ENCODE results near the gene SHISA4. TPM values are rescaled to one million over a fixed set of nuclear protein-coding genes. Genes with fewer than 3 reads are reported as not detected.
"Not testable (repeated sequence)": the region's sequence is repeated elsewhere in the genome, so short reads cannot be mapped to it uniquely, and the experiment has no call there.

SHISA4 gene
- total RNA-seq, 1 experiment from 2014 or later: 6.3 TPM

GRCh38 chr1:201899683-201900429 is 11.2 kb downstream of the SHISA4 start (continued):
- TF ChIP-seq ATF6 (CRISPR knock-in tag; IDR thresholded peaks at IDR 0.05) (no peak), ZNF219 (CRISPR knock-in tag; IDR thresholded peaks at IDR 0.05; ENCODE audit: borderline replicate concordance) (no peak)

- DNase-seq (ENCODE audit: low spot score): no peak
- CTCF ChIA-PET: no interaction called here
- Mint-ChIP-seq H3K27ac (no peak overlapping the region), H3K36me3 (no peaks in the 10 kb centered on the region), H3K9me3 (no peaks in the 10 kb centered on the region), H3K27me3 (ENCODE audit: low read depth) (peaks cover 4% of the 10 kb centered on the region), H3K4me3 (no peak overlapping the region), H3K4me1 (peaks cover 10% of the 10 kb centered on the region)
- no peak for TF ChIP-seq CREB1 (CRISPR knock-in tag; IDR thresholded peaks at IDR 0.05)
- no peak for TF ChIP-seq RELA (CRISPR knock-in tag; IDR thresholded peaks at IDR 0.05; ENCODE audit: borderline replicate concordance)
- no peak for TF ChIP-seq ATF2 (CRISPR knock-in tag; IDR thresholded peaks at IDR 0.05; ENCODE audit: borderline replicate concordance, low read depth)
- no peak for TF ChIP-seq JUN (CRISPR knock-in tag; IDR thresholded peaks at IDR 0.05)
- no peak for TF ChIP-seq ATF6 (CRISPR knock-in tag; IDR thresholded peaks at IDR 0.05)
- no peak for TF ChIP-seq ZNF512 (CRISPR knock-in tag; IDR thresholded peaks at IDR 0.05; ENCODE audit: borderline replicate concordance)
- TF ChIP-seq NR1H2 (CRISPR knock-in tag; IDR thresholded peaks at IDR 0.05): no peak
- TF ChIP-seq ZNF219 (CRISPR knock-in tag; IDR thresholded peaks at IDR 0.05; ENCODE audit: borderline replicate concordance): no peak
- TF ChIP-seq ZMAT4 (CRISPR knock-in tag; IDR thresholded peaks at IDR 0.05): no peak
- TF ChIP-seq OVOL2 (CRISPR knock-in tag; IDR thresholded peaks at IDR 0.05; ENCODE audit: borderline replicate concordance): no peak
- no peak for TF ChIP-seq HMGXB4 (CRISPR knock-in tag; IDR thresholded peaks at IDR 0.05)
- no peak for TF ChIP-seq AFF4 (CRISPR knock-in tag; IDR thresholded peaks at IDR 0.05; ENCODE audit: borderline replicate concordance)
- no peak for TF ChIP-seq NFYB (CRISPR knock-in tag; conservative IDR thresholded peaks at IDR 0.05; ENCODE audit: low read depth)
- no peak for TF ChIP-seq ZNF138 (CRISPR knock-in tag; conservative IDR thresholded peaks at IDR 0.05)
- TF ChIP-seq CDX4 (CRISPR knock-in tag; IDR thresholded peaks at IDR 0.05; ENCODE audit: borderline replicate concordance): no peak
- no peak for ATAC-seq
- POLR2A ChIA-PET: no interaction called here
Measured at GRCh38 chr1:201900476-201900875, 11.8 kb downstream of the SHISA4 start.

- H3K27me3 Mint-ChIP-seq (ENCODE audit: low read depth); H3K36me3 Mint-ChIP-seq; DNase-seq (ENCODE audit: low spot score); H3K4me3 Mint-ChIP-seq; H3K27ac Mint-ChIP-seq; ATAC-seq; H3K4me1 Mint-ChIP-seq; CTCF ChIA-PET; POLR2A ChIA-PET; H3K9me3 Mint-ChIP-seq: not testable (repeated sequence)
Measured at GRCh38 chr1:201901036-201901435, 12.3 kb downstream of the SHISA4 start.
